22Rv1 (cell line): ENCODE measurements around the gene RBM14.

ENCODE experiments used
- CTCF ChIP-seq: fragments of 450-650 bp; IDR thresholded peaks from 2 replicates; pipeline ENCODE4 v1.5.1; 2017; ENCODE audit warnings: mild to moderate bottlenecking
- ZFX ChIP-seq: fragments of 450-650 bp; IDR thresholded peaks from 2 replicates; pipeline ENCODE4 v1.6.1; 2017; ENCODE audit warnings: antibody characterized with exemption, borderline replicate concordance

GRCh38 chr11:66641834-66642233, 25.4 kb downstream of the RBM14 start:
- TF ChIP-seq CTCF (no peak), ZFX (no peak)
